Endodermal cell (in vitro differentiated cells): ENCODE results near the gene REXO1. TPM values are rescaled to one million over a fixed set of nuclear protein-coding genes. Genes with fewer than 3 reads are reported as not detected.

ENCODE experiments used
- DNase-seq: peaks from one replicate; pipeline ENCODE4 v3.0.0-alpha.2; 2017
- H3K27ac ChIP-seq: 2 replicates; pipeline ENCODE4 v1.5.1; 2013; ENCODE audit warnings: mild to moderate bottlenecking, low read depth, low read length, moderate library complexity
- H3K27me3 ChIP-seq: 2 replicates; pipeline ENCODE4 v1.6.1; 2013; ENCODE audit warnings: mild to moderate bottlenecking, low read length, moderate library complexity; ENCODE audit not compliant: insufficient read depth, control insufficient read depth, poor library complexity, severe bottlenecking
- H3K36me3 ChIP-seq: 2 replicates; pipeline ENCODE4 v1.7.0; 2013; ENCODE audit warnings: mild to moderate bottlenecking, low read length, moderate library complexity; ENCODE audit not compliant: control insufficient read depth, insufficient read depth
- H3K4me1 ChIP-seq: one replicate; pipeline ENCODE4 v1.7.0; 2013; ENCODE audit warnings: low read length; ENCODE audit not compliant: control insufficient read depth, insufficient read depth
- H3K4me3 ChIP-seq: 2 replicates; pipeline ENCODE4 v1.5.1; 2013; ENCODE audit warnings: mild to moderate bottlenecking, low read length, moderate library complexity
- H3K9ac ChIP-seq: 2 replicates; pipeline ENCODE4 v1.6.1; 2013; ENCODE audit warnings: mild to moderate bottlenecking, low read length, moderate library complexity; ENCODE audit not compliant: poor library complexity, severe bottlenecking; ENCODE audit errors: extremely low read depth
- H3K9me3 ChIP-seq: 2 replicates; pipeline ENCODE4 v1.6.1; 2013; ENCODE audit warnings: mild to moderate bottlenecking, low read length, moderate library complexity; ENCODE audit not compliant: control insufficient read depth
- H3K27ac Mint-ChIP-seq: 2 replicates; pipeline ENCODE4 v1.8.0; 2020; ENCODE audit warnings: mixed read lengths
- H3K27me3 Mint-ChIP-seq: 2 replicates; pipeline ENCODE4 v1.8.0; 2021; ENCODE audit warnings: mild to moderate bottlenecking, mixed read lengths; ENCODE audit not compliant: insufficient read depth
- H3K36me3 Mint-ChIP-seq: 2 replicates; pipeline ENCODE4 v1.8.0; 2020; ENCODE audit warnings: low read depth, mixed read lengths
- H3K4me1 Mint-ChIP-seq: 2 replicates; pipeline ENCODE4 v1.8.0; 2020; ENCODE audit warnings: mixed read lengths
- H3K4me3 Mint-ChIP-seq: 2 replicates; pipeline ENCODE4 v1.8.0; 2020; ENCODE audit warnings: mild to moderate bottlenecking, moderate library complexity, mixed read lengths
- H3K9me3 Mint-ChIP-seq: 2 replicates; pipeline ENCODE4 v1.8.0; 2020; ENCODE audit warnings: mild to moderate bottlenecking, mixed read lengths
- WGBS, 2 experiments: methylation state at CpG; one replicate each; pipeline versions ENCODE4 v1.1.5 to v1.1.7; 2013; ENCODE audit warnings: missing lambda C conversion rate in 2 of 2, mixed read lengths in 1 of 2; ENCODE audit not compliant: insufficient coverage in 1 of 2, insufficient read length in 1 of 2; 5-methylcytosine and 5-hydroxymethylcytosine counted together
- total RNA-seq, 2 donors: library from RNA; stranded (reverse); fragmentation: NEBNext Ultra II Directional in 1 of 2; extraction: Animal tissue kit (Norgen Biotek cat#: 25700) in 1 of 2; gene quantifications; 2 replicates in 1 of 2; 3 replicates in 1 of 2; pipeline ENCODE4 v1.2.1, GENCODE V29; 2021
- TF ChIP-seq, protein P1 (sequence below): fragments of 200-600 bp; sonication (generic); conservative IDR thresholded peaks from 2 replicates; pipeline ENCODE4 v1.5.0; 2021; ENCODE audit warnings: antibody characterized with exemption, mild to moderate bottlenecking

REXO1 gene
- total RNA-seq, 2 donors from 2014 or later, result 51.6 to 56.4 TPM

DNA sequence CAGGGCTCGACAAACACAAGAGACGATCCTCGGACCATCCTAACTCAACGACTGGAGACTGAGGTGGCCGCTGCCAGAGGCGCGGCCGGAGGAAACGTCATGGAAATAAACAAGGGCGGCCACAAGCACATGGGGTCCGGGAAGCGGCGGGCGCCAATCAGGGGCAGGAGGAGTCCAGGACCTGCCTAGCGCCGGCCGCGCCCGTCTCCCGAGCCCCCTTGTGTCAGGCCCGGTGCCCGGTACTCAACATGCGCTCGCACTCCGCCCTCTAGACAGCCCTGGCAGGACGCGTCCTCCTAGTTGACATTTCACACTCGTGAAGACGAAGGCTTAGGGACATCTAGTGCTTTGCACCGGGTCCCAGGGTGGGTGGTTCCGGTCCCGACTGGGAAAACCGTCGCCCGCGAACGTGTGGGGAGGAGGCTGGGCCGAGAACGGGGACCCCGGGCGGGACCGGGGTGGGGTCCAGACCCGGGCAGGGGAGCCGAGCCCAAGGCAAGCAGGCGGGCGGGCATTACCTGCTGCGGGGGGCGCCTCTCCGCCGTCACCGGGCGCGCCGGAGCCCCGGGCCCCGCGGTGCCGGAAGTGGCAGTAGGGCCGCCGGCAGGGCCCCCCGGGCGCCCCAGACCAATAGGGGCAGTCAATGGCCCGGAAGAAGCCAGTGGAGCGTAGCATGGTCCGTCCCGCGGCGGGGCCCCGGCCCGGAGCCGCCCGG lies 442 bp downstream of the REXO1 start:
- H3K4me3 ChIP-seq, result peak overlapping the region; percentile 89
- peak overlapping the region; percentile 83 for H3K4me3 Mint-ChIP-seq
- peak; percentile 80 for DNase-seq
- no peaks in the 10 kb centered on the region for H3K9me3 ChIP-seq
- TF ChIP-seq, protein P1, sequence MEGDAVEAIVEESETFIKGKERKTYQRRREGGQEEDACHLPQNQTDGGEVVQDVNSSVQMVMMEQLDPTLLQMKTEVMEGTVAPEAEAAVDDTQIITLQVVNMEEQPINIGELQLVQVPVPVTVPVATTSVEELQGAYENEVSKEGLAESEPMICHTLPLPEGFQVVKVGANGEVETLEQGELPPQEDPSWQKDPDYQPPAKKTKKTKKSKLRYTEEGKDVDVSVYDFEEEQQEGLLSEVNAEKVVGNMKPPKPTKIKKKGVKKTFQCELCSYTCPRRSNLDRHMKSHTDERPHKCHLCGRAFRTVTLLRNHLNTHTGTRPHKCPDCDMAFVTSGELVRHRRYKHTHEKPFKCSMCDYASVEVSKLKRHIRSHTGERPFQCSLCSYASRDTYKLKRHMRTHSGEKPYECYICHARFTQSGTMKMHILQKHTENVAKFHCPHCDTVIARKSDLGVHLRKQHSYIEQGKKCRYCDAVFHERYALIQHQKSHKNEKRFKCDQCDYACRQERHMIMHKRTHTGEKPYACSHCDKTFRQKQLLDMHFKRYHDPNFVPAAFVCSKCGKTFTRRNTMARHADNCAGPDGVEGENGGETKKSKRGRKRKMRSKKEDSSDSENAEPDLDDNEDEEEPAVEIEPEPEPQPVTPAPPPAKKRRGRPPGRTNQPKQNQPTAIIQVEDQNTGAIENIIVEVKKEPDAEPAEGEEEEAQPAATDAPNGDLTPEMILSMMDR, result no peak
- H3K4me1 Mint-ChIP-seq, result peaks cover 10% of the 10 kb centered on the region
- H3K9me3 Mint-ChIP-seq, result no peaks in the 10 kb centered on the region
- peak overlapping the region; percentile 96 for H3K27ac Mint-ChIP-seq
- peak overlapping the region; percentile 44 for H3K27ac ChIP-seq
- 0 to 1% methylated on average over 44 to 72 of the region's 72 CpGs for WGBS, 2 experiments
- peaks cover 3% of the 10 kb centered on the region for H3K36me3 ChIP-seq
- no peaks in the 10 kb centered on the region for H3K27me3 Mint-ChIP-seq
- H3K27me3 ChIP-seq, result no peaks in the 10 kb centered on the region
- peak overlapping the region; percentile 98 for H3K9ac ChIP-seq
- H3K4me1 ChIP-seq, result peaks cover 3% of the 10 kb centered on the region
- H3K36me3 Mint-ChIP-seq, result peaks cover 5% of the 10 kb centered on the region

DNA sequence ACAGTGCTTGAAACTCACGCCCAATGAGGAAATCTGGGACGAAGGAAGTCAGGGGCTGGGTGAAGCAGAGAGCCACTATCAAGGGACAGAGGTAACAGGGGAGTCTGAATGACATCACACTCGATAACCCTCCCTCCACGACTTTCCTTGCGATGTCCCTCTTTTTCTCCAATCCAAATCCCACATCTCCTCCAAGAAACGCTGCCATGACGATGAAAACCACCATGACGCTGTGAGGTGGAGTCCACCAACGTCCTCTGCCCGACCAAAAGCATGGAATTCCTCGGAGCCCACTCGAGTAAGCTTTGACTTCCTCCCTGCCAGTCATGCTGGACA lies 967 bp downstream of the REXO1 start:
- Histone ChIP-seq H3K4me1 (peaks cover 3% of the 10 kb centered on the region), H3K27me3 (no peaks in the 10 kb centered on the region), H3K9me3 (no peaks in the 10 kb centered on the region), H3K9ac (peak overlapping the region; percentile 98), H3K27ac (no peak overlapping the region), H3K36me3 (peaks cover 3% of the 10 kb centered on the region), H3K4me3 (peak overlapping the region; percentile 89)
- H3K27me3 Mint-ChIP-seq, result no peaks in the 10 kb centered on the region
- H3K9me3 Mint-ChIP-seq, result no peaks in the 10 kb centered on the region
- peaks cover 5% of the 10 kb centered on the region for H3K36me3 Mint-ChIP-seq
- H3K27ac Mint-ChIP-seq, result peak overlapping the region; percentile 96
- peak overlapping the region; percentile 83 for H3K4me3 Mint-ChIP-seq
- no peak for DNase-seq
- H3K4me1 Mint-ChIP-seq, result peaks cover 10% of the 10 kb centered on the region
- TF ChIP-seq, protein P1, result no peak
- WGBS, 2 experiments, result 22 to 25% methylated on average over 10 to 12 of the region's 12 CpGs

DNA sequence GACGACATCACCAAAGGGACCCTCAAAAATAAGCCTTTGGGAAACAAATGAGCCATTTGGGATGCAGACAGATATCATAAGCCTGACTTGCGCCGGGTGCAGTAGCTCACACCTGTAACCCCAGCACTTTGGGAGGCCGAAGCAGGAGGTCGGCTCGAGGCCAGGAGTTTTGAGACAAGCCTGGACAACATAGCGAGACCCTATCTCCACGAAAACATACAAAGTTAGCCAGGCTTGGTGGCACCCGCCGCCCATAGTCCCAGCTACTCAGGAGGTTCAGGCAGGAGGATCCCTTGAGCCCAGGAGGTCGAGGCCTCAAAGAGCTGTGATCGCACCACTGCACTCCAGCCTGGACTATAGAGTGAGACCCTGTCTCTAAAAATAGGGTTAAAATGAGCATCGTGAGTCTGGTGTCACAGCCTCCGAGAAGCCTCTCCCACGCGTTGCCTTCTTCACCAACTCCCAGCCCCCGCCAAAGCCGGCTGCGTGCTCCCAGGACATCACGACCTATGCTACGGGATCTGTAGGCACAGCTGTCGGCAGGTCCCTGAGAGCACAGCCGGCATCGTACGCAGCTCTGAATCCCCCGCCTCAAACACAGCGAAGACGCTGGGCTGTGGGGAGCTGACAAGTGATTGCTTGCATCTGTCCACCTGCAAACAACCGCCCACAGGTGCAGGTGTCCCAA lies 1.6 kb downstream of the REXO1 start:
- peak overlapping the region; percentile 98 for H3K9ac ChIP-seq
- no peak for DNase-seq
- TF ChIP-seq, protein P1, result no peak
- H3K4me3 ChIP-seq, result peak overlapping the region; percentile 89
- H3K27me3 ChIP-seq, result no peaks in the 10 kb centered on the region
- no peaks in the 10 kb centered on the region for H3K9me3 ChIP-seq
- no peak overlapping the region for H3K27ac ChIP-seq
- peaks cover 3% of the 10 kb centered on the region for H3K36me3 ChIP-seq
- Mint-ChIP-seq H3K36me3 (peaks cover 5% of the 10 kb centered on the region), H3K4me1 (peaks cover 10% of the 10 kb centered on the region), H3K9me3 (no peaks in the 10 kb centered on the region), H3K4me3 (peak overlapping the region; percentile 83), H3K27me3 (no peaks in the 10 kb centered on the region), H3K27ac (peak overlapping the region; percentile 96)
- peaks cover 3% of the 10 kb centered on the region for H3K4me1 ChIP-seq
- 93 to 98% methylated on average over 24 to 29 of the region's 29 CpGs for WGBS, 2 experiments
